Measurements from ENCODE around the gene BCAS3. TPM values are rescaled to one million over a fixed set of nuclear protein-coding genes. Genes with fewer than 3 reads are reported as not detected.
"Not testable (repeated sequence)": the region's sequence is repeated elsewhere in the genome, so short reads cannot be mapped to it uniquely, and the experiment has no call there.

BCAS3 gene
- total RNA-seq, 2 experiments from 2014 or later, result 13.4 to 14.5 TPM

DNA sequence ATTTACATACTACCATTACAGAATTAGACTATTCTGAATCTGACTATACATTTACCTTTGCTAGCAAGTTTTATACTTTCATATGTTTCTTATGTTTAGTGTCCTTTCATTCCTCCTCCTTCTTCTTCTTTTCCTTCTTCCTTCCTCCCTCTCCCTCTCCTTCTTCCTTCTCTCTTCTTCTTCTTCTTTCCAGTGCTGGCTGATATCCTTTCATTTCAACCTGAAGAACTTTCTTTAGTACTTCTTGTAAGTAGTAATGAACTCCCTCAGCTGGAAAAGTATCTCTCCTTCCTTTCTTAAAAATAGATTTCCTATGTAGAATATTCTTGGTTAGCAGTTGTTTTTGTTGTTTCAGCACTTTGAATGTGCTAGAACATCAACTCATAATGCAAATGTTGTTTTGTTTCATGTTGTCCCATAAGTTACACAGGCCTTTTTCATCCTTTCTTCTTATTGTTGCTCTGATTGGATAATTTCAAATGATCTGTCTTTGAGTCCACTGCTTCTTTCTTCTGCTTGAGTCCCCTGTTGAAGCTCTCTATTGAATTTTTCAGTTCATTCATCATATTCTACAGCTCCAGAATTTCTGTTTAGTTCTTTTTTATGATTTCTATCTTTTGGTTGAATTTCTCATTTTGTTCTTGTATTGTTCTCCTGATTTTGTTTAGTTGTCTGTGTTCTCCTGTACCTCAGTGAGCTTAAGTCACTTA lies 759.5 kb downstream of the BCAS3 start:
- no peak for DNase-seq (ENCODE audit: low spot score)
- Histone ChIP-seq H3K36me3 (ENCODE audit: insufficient read depth, low read length) (no peaks in the 10 kb centered on the region), H3K4me1 (ENCODE audit: insufficient read depth, low read length, poor library complexity, severe bottlenecking) (no peaks in the 10 kb centered on the region), H3K4me3 (ENCODE audit: low read depth, low read length, poor library complexity, severe bottlenecking) (no peak overlapping the region), H3K4me2 (ENCODE audit: low read length) (no peak overlapping the region), H2AFZ (ENCODE audit: low read length) (no peak overlapping the region), H3K9me3 (ENCODE audit: low read length) (no peaks in the 10 kb centered on the region), H3K79me2 (ENCODE audit: insufficient read depth, low read depth, low read length) (no peaks in the 10 kb centered on the region), H3K9me2 (ENCODE audit: insufficient read depth, low read length) (no peaks in the 10 kb centered on the region), H4K20me1 (ENCODE audit: insufficient read depth, low read length) (no peaks in the 10 kb centered on the region), H3K27ac (ENCODE audit: low read depth, low read length, poor library complexity, severe bottlenecking) (no peak overlapping the region)
- intact Hi-C loops (cut with micrococcal nuclease; ENCODE audit: unreplicated experiment), result no loop called here
- TF ChIP-seq, protein P1, sequence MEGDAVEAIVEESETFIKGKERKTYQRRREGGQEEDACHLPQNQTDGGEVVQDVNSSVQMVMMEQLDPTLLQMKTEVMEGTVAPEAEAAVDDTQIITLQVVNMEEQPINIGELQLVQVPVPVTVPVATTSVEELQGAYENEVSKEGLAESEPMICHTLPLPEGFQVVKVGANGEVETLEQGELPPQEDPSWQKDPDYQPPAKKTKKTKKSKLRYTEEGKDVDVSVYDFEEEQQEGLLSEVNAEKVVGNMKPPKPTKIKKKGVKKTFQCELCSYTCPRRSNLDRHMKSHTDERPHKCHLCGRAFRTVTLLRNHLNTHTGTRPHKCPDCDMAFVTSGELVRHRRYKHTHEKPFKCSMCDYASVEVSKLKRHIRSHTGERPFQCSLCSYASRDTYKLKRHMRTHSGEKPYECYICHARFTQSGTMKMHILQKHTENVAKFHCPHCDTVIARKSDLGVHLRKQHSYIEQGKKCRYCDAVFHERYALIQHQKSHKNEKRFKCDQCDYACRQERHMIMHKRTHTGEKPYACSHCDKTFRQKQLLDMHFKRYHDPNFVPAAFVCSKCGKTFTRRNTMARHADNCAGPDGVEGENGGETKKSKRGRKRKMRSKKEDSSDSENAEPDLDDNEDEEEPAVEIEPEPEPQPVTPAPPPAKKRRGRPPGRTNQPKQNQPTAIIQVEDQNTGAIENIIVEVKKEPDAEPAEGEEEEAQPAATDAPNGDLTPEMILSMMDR (conservative IDR thresholded peaks at IDR 0.05; ENCODE audit: low read length), result no peak
- TF ChIP-seq EZH2phosphoT487 (IDR thresholded peaks at IDR 0.05; ENCODE audit: borderline replicate concordance, low read depth, low read length), result no peak
- ChIA-PET POLR2A (interaction anchor here (1.2 kb wide), 1 partner anchor 718 kb away, joined by 3 read pairs; no protein-coding TSS in a partner anchor), CTCF (ENCODE audit: unreplicated experiment) (no interaction called here)
- BruUV-seq (replicated peaks), result no TSS peak

DNA sequence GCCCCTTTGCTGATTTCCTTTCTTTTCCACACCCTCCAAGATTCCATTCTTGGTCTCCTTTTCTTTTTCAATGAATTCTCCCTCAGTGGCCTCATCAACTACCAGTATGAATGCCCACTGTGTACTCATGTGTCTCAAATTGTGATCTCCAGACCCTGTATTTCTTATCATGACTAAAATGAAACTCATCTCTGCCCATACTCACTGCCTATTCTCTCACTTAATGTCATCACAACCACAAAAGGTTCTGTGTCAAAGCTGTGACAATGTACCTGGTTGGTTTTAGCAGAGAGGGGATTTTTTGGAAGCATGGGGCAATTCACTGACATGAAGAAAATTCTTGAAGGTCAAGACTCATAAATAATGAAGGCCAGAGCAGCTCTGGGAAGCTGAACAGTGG lies 763.0 kb downstream of the BCAS3 start:
- Histone ChIP-seq H3K9me2 (ENCODE audit: insufficient read depth, low read length) (no peaks in the 10 kb centered on the region), H3K4me3 (ENCODE audit: low read depth, low read length, poor library complexity, severe bottlenecking) (no peak overlapping the region), H2AFZ (ENCODE audit: low read length) (no peak overlapping the region), H3K79me2 (ENCODE audit: insufficient read depth, low read depth, low read length) (no peaks in the 10 kb centered on the region), H3K4me1 (ENCODE audit: insufficient read depth, low read length, poor library complexity, severe bottlenecking) (no peaks in the 10 kb centered on the region), H3K4me2 (ENCODE audit: low read length) (no peak overlapping the region), H3K27ac (ENCODE audit: low read depth, low read length, poor library complexity, severe bottlenecking) (no peak overlapping the region), H4K20me1 (ENCODE audit: insufficient read depth, low read length) (no peaks in the 10 kb centered on the region), H3K9me3 (ENCODE audit: low read length) (no peaks in the 10 kb centered on the region), H3K36me3 (ENCODE audit: insufficient read depth, low read length) (no peaks in the 10 kb centered on the region)
- ChIA-PET POLR2A (no interaction called here), CTCF (ENCODE audit: unreplicated experiment) (no interaction called here)
- no peak for TF ChIP-seq EZH2phosphoT487 (IDR thresholded peaks at IDR 0.05; ENCODE audit: borderline replicate concordance, low read depth, low read length)
- TF ChIP-seq, protein P1 (conservative IDR thresholded peaks at IDR 0.05; ENCODE audit: low read length), result no peak
- no TSS peak for BruUV-seq (replicated peaks)
- DNase-seq (ENCODE audit: low spot score), result no peak
- intact Hi-C loops (cut with micrococcal nuclease; ENCODE audit: unreplicated experiment), result no loop called here

DNA sequence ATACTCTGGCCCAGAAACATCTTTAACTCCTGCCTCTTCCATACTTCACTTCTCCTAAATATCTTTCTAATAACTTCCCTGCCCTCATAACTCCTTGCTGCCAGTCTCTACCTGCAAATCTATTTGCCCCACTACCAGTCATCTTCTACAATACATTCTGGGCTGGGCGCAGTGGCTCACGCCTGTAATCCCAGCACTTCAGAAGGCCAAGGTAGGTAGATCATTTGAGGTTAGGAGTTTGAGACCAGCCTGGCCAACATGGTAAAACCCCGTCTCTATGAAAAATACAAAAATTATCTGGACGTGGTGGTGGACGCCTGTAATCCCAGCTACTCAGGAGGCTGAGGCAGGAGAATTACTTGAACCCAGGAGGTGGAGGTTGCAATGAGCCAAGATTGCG lies 763.9 kb downstream of the BCAS3 start:
- BruUV-seq (replicated peaks); H3K36me3 ChIP-seq (ENCODE audit: insufficient read depth, low read length); H4K20me1 ChIP-seq (ENCODE audit: insufficient read depth, low read length); CTCF ChIA-PET (ENCODE audit: unreplicated experiment); H3K4me3 ChIP-seq (ENCODE audit: low read depth, low read length, poor library complexity, severe bottlenecking); H2AFZ ChIP-seq (ENCODE audit: low read length); H3K27ac ChIP-seq (ENCODE audit: low read depth, low read length, poor library complexity, severe bottlenecking); intact Hi-C loops (cut with micrococcal nuclease; ENCODE audit: unreplicated experiment); H3K9me2 ChIP-seq (ENCODE audit: insufficient read depth, low read length); H3K79me2 ChIP-seq (ENCODE audit: insufficient read depth, low read depth, low read length); DNase-seq (ENCODE audit: low spot score); H3K4me2 ChIP-seq (ENCODE audit: low read length); H3K9me3 ChIP-seq (ENCODE audit: low read length); POLR2A ChIA-PET; H3K4me1 ChIP-seq (ENCODE audit: insufficient read depth, low read length, poor library complexity, severe bottlenecking): not testable (repeated sequence)
